Stimulated activated CD8-positive, alpha-beta memory T cell treated with anti-CD3 and anti-CD28 coated beads, Interleukin-12 subunit alpha, Interleukin-12 subunit beta, amount 100 ng/mL, for 1 hour (primary cell): ENCODE measurements around the gene HYAL2.

Experiments
- DNase-seq: peaks from one replicate; pipeline ENCODE4 v3.0.0-alpha.2; 2020; ENCODE audit warnings: low read depth

The HYAL2 gene

GRCh38 chr3:50270422-50271224 is 51.9 kb downstream of the HYAL2 start:
- no peak for DNase-seq

DNA sequence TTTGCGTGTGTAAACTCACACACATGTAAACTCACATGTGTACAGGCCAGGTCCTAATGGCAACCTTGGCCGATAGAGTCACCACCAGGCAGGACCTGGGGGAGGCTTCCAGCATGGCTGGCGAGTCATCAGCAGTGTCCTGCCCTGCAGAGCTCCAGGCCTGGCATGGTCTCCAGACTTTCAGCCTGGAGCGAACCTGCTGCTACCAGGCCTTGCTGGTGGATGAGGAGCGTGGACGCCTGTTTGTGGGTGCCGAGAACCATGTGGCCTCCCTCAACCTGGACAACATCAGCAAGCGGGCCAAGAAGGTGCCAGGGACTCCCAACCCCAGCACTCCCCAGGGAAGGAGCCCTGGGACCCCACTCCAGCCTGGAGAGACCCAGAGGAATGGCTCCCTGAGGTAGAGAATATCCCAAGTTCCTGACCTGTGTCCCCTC is 52.5 kb downstream of the HYAL2 start:
- no peak for DNase-seq

- no peak for DNase-seq
These were observed 53.1 kb downstream of the HYAL2 start for GRCh38 chr3:50269460-50269859.

DNA sequence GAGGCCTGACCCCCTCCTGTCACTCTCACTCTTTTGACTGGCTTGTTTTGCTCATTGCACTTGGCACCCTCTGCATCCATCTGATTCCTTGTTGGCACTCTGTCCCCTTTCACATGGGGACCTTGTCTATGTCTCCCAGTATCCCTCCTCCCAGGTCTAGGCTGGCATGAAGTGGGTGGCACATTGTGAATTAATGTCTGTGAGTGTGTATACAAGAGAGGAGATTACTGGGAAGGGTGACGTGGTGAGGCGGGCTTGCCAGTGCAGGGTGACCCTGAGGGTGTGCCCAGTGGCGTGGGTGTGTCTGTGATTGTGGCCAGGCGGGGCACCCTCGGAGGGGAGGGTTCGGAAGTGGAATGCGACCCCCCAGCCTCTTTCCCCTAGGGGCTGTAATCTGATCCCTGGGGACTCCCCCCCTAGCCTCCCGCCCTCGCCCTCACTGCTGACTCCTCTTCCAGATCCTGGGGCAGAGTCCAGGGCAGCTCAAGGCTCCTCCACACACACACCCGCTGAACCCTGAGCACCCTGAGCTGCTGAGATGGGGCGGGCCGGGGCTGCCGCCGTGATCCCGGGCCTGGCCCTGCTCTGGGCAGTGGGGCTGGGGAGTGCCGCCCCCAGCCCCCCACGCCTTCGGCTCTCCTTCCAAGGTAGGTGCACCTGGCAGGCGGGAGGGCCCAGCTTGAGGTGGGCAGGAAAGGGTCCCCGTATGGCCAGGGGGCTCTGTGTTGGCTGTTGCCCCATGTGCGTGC is 53.7 kb downstream of the HYAL2 start, which contains the start of gene SEMA3B:
SEMA3B (plus strand) TSS at position 445 of the 749 bp plus-strand sequence; CDS start at position 539, 94 bp downstream.
- DNase-seq, result no peak

DNA sequence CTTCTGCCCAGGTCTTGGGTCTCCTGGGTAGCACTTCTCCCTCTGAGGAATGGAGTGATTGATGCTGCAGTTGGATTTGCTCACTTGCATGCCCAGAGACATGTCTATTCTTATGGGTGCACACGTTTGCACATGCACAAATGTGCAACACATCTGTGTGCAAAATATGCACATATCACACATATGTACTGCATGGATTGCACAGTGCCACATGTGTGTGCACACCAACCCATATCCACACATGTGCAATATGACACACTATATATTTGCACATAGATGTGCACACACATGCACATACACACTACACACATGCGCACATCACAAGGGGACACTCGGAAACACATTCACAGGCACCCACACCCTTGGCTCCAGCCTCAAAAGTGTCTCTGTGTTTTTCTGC is 54.3 kb downstream of the HYAL2 start:
- DNase-seq, result no peak
